H9 (cell line): ENCODE results near the gene DENND1A. TPM values are rescaled to one million over a fixed set of nuclear protein-coding genes. Genes with fewer than 3 reads are reported as not detected.
"Not testable (repeated sequence)": the region's sequence is repeated elsewhere in the genome, so short reads cannot be mapped to it uniquely, and the experiment has no call there.

Experiments used
- DNase-seq: peaks from one replicate; pipeline ENCODE4 v3.0.0-alpha.2; 2017
- H2AFZ ChIP-seq: one replicate; pipeline ENCODE4 v1.6.1; 2013; ENCODE audit warnings: mild to moderate bottlenecking, low read length, control low read depth, moderate library complexity
- H2AK5ac ChIP-seq: 2 replicates; pipeline ENCODE4 v1.6.1; 2013; ENCODE audit warnings: low read length, control low read depth, mixed read lengths; ENCODE audit not compliant: insufficient read length
- H2BK120ac ChIP-seq: one replicate; pipeline ENCODE4 v1.6.1; 2013; ENCODE audit warnings: low read depth, mild to moderate bottlenecking, low read length, control low read depth, inconsistent platforms; ENCODE audit not compliant: poor library complexity, severe bottlenecking
- H2BK12ac ChIP-seq: 2 replicates; pipeline ENCODE4 v1.6.1; 2013; ENCODE audit warnings: low read length, control low read depth, mixed read lengths, low read depth; ENCODE audit not compliant: insufficient read length
- H2BK15ac ChIP-seq: 2 replicates; pipeline ENCODE4 v1.6.1; 2013; ENCODE audit warnings: low read depth, low read length, control low read depth
- H2BK20ac ChIP-seq: one replicate; pipeline ENCODE4 v1.6.1; 2013; ENCODE audit warnings: low read depth, mild to moderate bottlenecking, low read length, control low read depth, inconsistent platforms; ENCODE audit not compliant: poor library complexity, severe bottlenecking
- H2BK5ac ChIP-seq: 2 replicates; pipeline ENCODE4 v1.6.1; 2013; ENCODE audit warnings: low read length, control low read depth, mixed read lengths; ENCODE audit not compliant: insufficient read length
- H3K14ac ChIP-seq: 2 replicates; pipeline ENCODE4 v1.6.1; 2013; ENCODE audit warnings: low read length, control low read depth; ENCODE audit not compliant: insufficient read depth
- H3K18ac ChIP-seq: 2 replicates; pipeline ENCODE4 v1.6.1; 2013; ENCODE audit warnings: low read depth, mild to moderate bottlenecking, mixed read lengths, low read length, control low read depth; ENCODE audit not compliant: insufficient read length
- H3K23ac ChIP-seq: 2 replicates; pipeline ENCODE4 v1.6.1; 2013; ENCODE audit warnings: low read length, control low read depth, mixed read lengths, low read depth; ENCODE audit not compliant: insufficient read length
- H3K23me2 ChIP-seq: 2 replicates; pipeline ENCODE4 v1.6.1; 2013; ENCODE audit warnings: low read depth, mild to moderate bottlenecking, mixed read lengths, low read length, control low read depth; ENCODE audit not compliant: insufficient read length, poor library complexity, severe bottlenecking
- H3K27ac ChIP-seq: 2 replicates; pipeline ENCODE4 v1.5.1; 2013; ENCODE audit warnings: low read length, control low read depth, mixed read lengths, low read depth; ENCODE audit not compliant: insufficient read length
- H3K27me3 ChIP-seq: 2 replicates; pipeline ENCODE4 v1.6.1; 2013; ENCODE audit warnings: low read length, control low read depth, inconsistent platforms; ENCODE audit not compliant: insufficient read depth
- H3K4ac ChIP-seq: 2 replicates; pipeline ENCODE4 v1.6.1; 2013; ENCODE audit warnings: low read depth, mild to moderate bottlenecking, control low read depth, inconsistent platforms, low read length, moderate library complexity
- H3K4me1 ChIP-seq: 2 replicates; pipeline ENCODE4 v1.6.1; 2013; ENCODE audit warnings: low read length, control low read depth, inconsistent platforms; ENCODE audit not compliant: insufficient read depth
- H3K4me2 ChIP-seq: 2 replicates; pipeline ENCODE4 v1.6.1; 2013; ENCODE audit warnings: low read length, control low read depth, mixed read lengths; ENCODE audit not compliant: insufficient read length, insufficient read depth
- H3K56ac ChIP-seq: 2 replicates; pipeline ENCODE4 v1.6.1; 2013; ENCODE audit warnings: low read depth, mild to moderate bottlenecking, mixed read lengths, low read length, control low read depth; ENCODE audit not compliant: insufficient read length
- H3K79me1 ChIP-seq: 2 replicates; pipeline ENCODE4 v1.6.1; 2013; ENCODE audit warnings: low read depth, mild to moderate bottlenecking, moderate library complexity, low read length, control low read depth, inconsistent platforms; ENCODE audit not compliant: insufficient read depth, poor library complexity, severe bottlenecking
- H3K79me2 ChIP-seq: 2 replicates; pipeline ENCODE4 v1.6.1; 2013; ENCODE audit warnings: low read length, control low read depth, inconsistent platforms; ENCODE audit not compliant: insufficient read depth
- H3K9ac ChIP-seq: 2 replicates; pipeline ENCODE4 v1.6.1; 2013; ENCODE audit warnings: low read length, control low read depth, mixed read lengths; ENCODE audit not compliant: insufficient read length; ENCODE audit errors: extremely low read depth
- H3K9me3 ChIP-seq: one replicate; pipeline ENCODE4 v1.6.1; 2013; ENCODE audit warnings: low read depth, low read length, inconsistent platforms; ENCODE audit not compliant: control insufficient read depth
- H3T11ph ChIP-seq: one replicate; pipeline ENCODE4 v1.6.1; 2013; ENCODE audit warnings: mild to moderate bottlenecking, low read length, control low read depth, inconsistent platforms
- H4K20me1 ChIP-seq: one replicate; pipeline ENCODE4 v1.6.1; 2013; ENCODE audit not compliant: control insufficient read depth, insufficient read length, insufficient read depth
- H4K5ac ChIP-seq: 2 replicates; pipeline ENCODE4 v1.6.1; 2013; ENCODE audit warnings: low read depth, mild to moderate bottlenecking, mixed read lengths, low read length, control low read depth; ENCODE audit not compliant: insufficient read length
- H4K8ac ChIP-seq: replicated peaks from 2 replicates; pipeline ENCODE4 v1.6.1; 2013; ENCODE audit warnings: low read length, control low read depth, mixed read lengths, low read depth; ENCODE audit not compliant: insufficient read length
- H4K91ac ChIP-seq: 2 replicates; pipeline ENCODE4 v1.6.1; 2013; ENCODE audit warnings: low read depth, mild to moderate bottlenecking, moderate library complexity, mixed read lengths, low read length, control low read depth; ENCODE audit not compliant: insufficient read length
- H3K27ac Mint-ChIP-seq, 3 experiments: 2 replicates in 2 of 3; 3 replicates in 1 of 3; pipeline ENCODE4 v1.8.0; 2020 to 2021; ENCODE audit warnings: mixed read lengths in 3 of 3, mild to moderate bottlenecking in 1 of 3, moderate library complexity in 1 of 3
- H3K27me3 Mint-ChIP-seq: 2 replicates; pipeline ENCODE4 v1.8.0; 2021; ENCODE audit warnings: low read depth, mild to moderate bottlenecking, moderate library complexity, mixed read lengths
- H3K36me3 Mint-ChIP-seq, 3 experiments: 2 replicates in 2 of 3; 3 replicates in 1 of 3; pipeline ENCODE4 v1.8.0; 2020 to 2021; ENCODE audit warnings: low read depth in 3 of 3, mixed read lengths in 3 of 3; ENCODE audit not compliant: insufficient read depth in 1 of 3
- H3K4me1 Mint-ChIP-seq, 2 experiments: 2 replicates each; pipeline ENCODE4 v1.8.0; 2020; ENCODE audit warnings: mixed read lengths in 2 of 2
- H3K4me3 Mint-ChIP-seq, 2 experiments: 2 replicates in 1 of 2; 3 replicates in 1 of 2; pipeline ENCODE4 v1.8.0; 2020 to 2021; ENCODE audit warnings: mild to moderate bottlenecking in 2 of 2, mixed read lengths in 2 of 2, moderate library complexity in 1 of 2
- H3K9me3 Mint-ChIP-seq, 2 experiments: 2 replicates in 1 of 2; 3 replicates in 1 of 2; pipeline ENCODE4 v1.8.0; 2020; ENCODE audit warnings: mild to moderate bottlenecking in 2 of 2, mixed read lengths in 2 of 2, moderate library complexity in 1 of 2
- CTCF ChIP-seq: fragments of 200-600 bp; sonication (generic); conservative IDR thresholded peaks from 3 replicates; pipeline ENCODE4 v1.8.0; 2021; ENCODE audit warnings: antibody characterized with exemption, mild to moderate bottlenecking
- WGBS: extraction: QIAGEN DNeasy Blood & Tissue Kit; methylation state at CpG from one replicate; pipeline ENCODE4 v1.1.7; 2013; ENCODE audit warnings: missing lambda C conversion rate, low lambda C conversion rate, mixed read lengths; ENCODE audit not compliant: insufficient read length; ENCODE audit errors: extremely low coverage; 5-methylcytosine and 5-hydroxymethylcytosine counted together
- total RNA-seq: library from RNA; stranded (reverse); gene quantifications from 2 replicates; pipeline ENCODE4 v1.2.1, GENCODE V29; 2021

Gene DENND1A
- total RNA-seq, 1 experiment from 2014 or later = 20.4 TPM

GRCh38 chr9:123816817-123817472 is 113.0 kb downstream of the DENND1A start:
- H2BK5ac ChIP-seq = no peak overlapping the region
- H4K8ac ChIP-seq = no peak overlapping the region
- H3K4ac ChIP-seq = no peak overlapping the region
- H3K23me2 ChIP-seq = no peaks in the 10 kb centered on the region
- H3K79me2 ChIP-seq = no peaks in the 10 kb centered on the region
- no peak overlapping the region for H4K91ac ChIP-seq
- H4K5ac ChIP-seq = no peak overlapping the region
- H3K27me3 ChIP-seq = no peaks in the 10 kb centered on the region
- no peak for DNase-seq
- H3K23ac ChIP-seq = no peak overlapping the region
- no peaks in the 10 kb centered on the region for H3K9me3 ChIP-seq
- H3K14ac ChIP-seq = no peak overlapping the region
- H2AFZ ChIP-seq = no peak overlapping the region
- TF ChIP-seq CTCF = no peak
- no peaks in the 10 kb centered on the region for H4K20me1 ChIP-seq
- H2BK15ac ChIP-seq = no peak overlapping the region
- no peaks in the 10 kb centered on the region for H3K36me3 Mint-ChIP-seq
- H3K4me3 Mint-ChIP-seq = no peak overlapping the region
- no peak overlapping the region for H3T11ph ChIP-seq
- H3K27ac ChIP-seq = no peak overlapping the region
- no peaks in the 10 kb centered on the region for H3K9me3 Mint-ChIP-seq
- H3K4me1 ChIP-seq = no peaks in the 10 kb centered on the region
- H3K4me1 Mint-ChIP-seq = peaks cover 11 to 14% of the 10 kb centered on the region in 2 experiments
- no CpG with 5 or more reads among the region's 5 CpGs for WGBS
- H2BK20ac ChIP-seq = no peak overlapping the region
- no peak overlapping the region for H3K56ac ChIP-seq
- H3K9ac ChIP-seq = no peak overlapping the region
- H3K27ac Mint-ChIP-seq = no peak overlapping the region; a peak in 1 of 7 replicates
- H3K18ac ChIP-seq = no peak overlapping the region
- H3K79me1 ChIP-seq = no peaks in the 10 kb centered on the region
- H2BK12ac ChIP-seq = no peak overlapping the region
- no peak overlapping the region for H2AK5ac ChIP-seq
- H3K4me2 ChIP-seq = no peak overlapping the region
- no peaks in the 10 kb centered on the region for H3K27me3 Mint-ChIP-seq
- H2BK120ac ChIP-seq = no peak overlapping the region

GRCh38 chr9:123815856-123816255 is 114.1 kb downstream of the DENND1A start:
- not testable (repeated sequence) for H4K5ac ChIP-seq, H3K23me2 ChIP-seq, H2BK12ac ChIP-seq, H3K9me3 Mint-ChIP-seq, H2BK15ac ChIP-seq, H2BK120ac ChIP-seq, H3K4me3 Mint-ChIP-seq, H3K79me2 ChIP-seq, H3K23ac ChIP-seq, H3K9me3 ChIP-seq, H3K27me3 Mint-ChIP-seq, H3K9ac ChIP-seq, H3K18ac ChIP-seq, H4K20me1 ChIP-seq, H3K27ac ChIP-seq, H3T11ph ChIP-seq, H4K8ac ChIP-seq, H3K79me1 ChIP-seq, H3K56ac ChIP-seq, H4K91ac ChIP-seq, H3K4me1 ChIP-seq, H3K4me2 ChIP-seq, H2BK5ac ChIP-seq, H3K27me3 ChIP-seq, H2AK5ac ChIP-seq, H3K4ac ChIP-seq, DNase-seq, H2AFZ ChIP-seq, H3K27ac Mint-ChIP-seq, H2BK20ac ChIP-seq, H3K14ac ChIP-seq, H3K36me3 Mint-ChIP-seq
- no CpG with 5 or more reads among the region's 5 CpGs for WGBS
- H3K4me1 Mint-ChIP-seq = peaks cover 11 to 14% of the 10 kb centered on the region in 2 experiments
